Karpas-422 (cell line): Measurements from ENCODE around the gene PGBD5. TPM values are rescaled to one million over a fixed set of nuclear protein-coding genes. Genes with fewer than 3 reads are reported as not detected.

ENCODE experiments used
- DNase-seq: peaks from one replicate; pipeline ENCODE4 v3.0.0-alpha.2; 2015
- H2AFZ ChIP-seq: fragments of 200-600 bp; sonication (generic); 2 replicates; pipeline ENCODE4 v1.6.1; 2014; ENCODE audit warnings: antibody characterized with exemption, low read length, mixed read lengths
- H3K27ac ChIP-seq: fragments of 200-600 bp; sonication (generic); 2 replicates; pipeline ENCODE4 v1.5.1; 2014; ENCODE audit warnings: mild to moderate bottlenecking, low read length, moderate library complexity
- H3K27me3 ChIP-seq: fragments of 200-600 bp; sonication (generic); 2 replicates; pipeline ENCODE4 v1.6.1; 2014; ENCODE audit warnings: low read length, mixed read lengths
- H3K36me3 ChIP-seq: fragments of 200-600 bp; sonication (generic); 2 replicates; pipeline ENCODE4 v1.6.1; 2014; ENCODE audit warnings: low read length, mixed read lengths; ENCODE audit not compliant: insufficient read depth
- H3K4me1 ChIP-seq: fragments of 200-600 bp; sonication (generic); 2 replicates; pipeline ENCODE4 v1.6.1; 2014; ENCODE audit warnings: mild to moderate bottlenecking, low read length, mixed read lengths
- H3K4me2 ChIP-seq: fragments of 200-600 bp; sonication (generic); 2 replicates; pipeline ENCODE4 v1.6.1; 2014; ENCODE audit warnings: low read length, low read depth, mild to moderate bottlenecking; ENCODE audit not compliant: poor library complexity, severe bottlenecking
- H3K4me3 ChIP-seq: fragments of 200-600 bp; sonication (generic); 2 replicates; pipeline ENCODE4 v1.5.1; 2014; ENCODE audit warnings: mild to moderate bottlenecking, antibody characterized with exemption, low read length, mixed read lengths
- H3K79me2 ChIP-seq: fragments of 200-600 bp; sonication (generic); 2 replicates; pipeline ENCODE4 v1.6.1; 2014; ENCODE audit warnings: mild to moderate bottlenecking, low read length, mixed read lengths
- H3K9ac ChIP-seq: fragments of 200-600 bp; sonication (generic); 2 replicates; pipeline ENCODE4 v1.6.0; 2014; ENCODE audit warnings: low read length
- H3K9me2 ChIP-seq: fragments of 200-600 bp; sonication (generic), shearing (Covaris generic); replicated peaks from 2 replicates; pipeline ENCODE4 v1.6.0; 2014; ENCODE audit warnings: mild to moderate bottlenecking, low read length, moderate library complexity; ENCODE audit not compliant: insufficient read depth
- H3K9me3 ChIP-seq: fragments of 300-700, 200-600 bp; sonication (generic); 2 replicates; pipeline ENCODE4 v1.6.1; 2014; ENCODE audit warnings: low read length, mixed read lengths
- H4K20me1 ChIP-seq: fragments of 200-600 bp; sonication (generic); 2 replicates; pipeline ENCODE4 v1.6.1; 2014; ENCODE audit warnings: mild to moderate bottlenecking, antibody characterized with exemption, low read length, low read depth; ENCODE audit not compliant: insufficient read depth
- total RNA-seq: library from RNA; depleted of rRNA; stranded (reverse); fragments of >200 nt; shearing (Covaris generic); gene quantifications from 2 replicates; pipeline ENCODE4 v1.2.3, GENCODE V29; 2014; ENCODE audit warnings: low replicate concordance

The PGBD5 gene
- total RNA-seq, 1 experiment from 2014 or later: not detected

DNA sequence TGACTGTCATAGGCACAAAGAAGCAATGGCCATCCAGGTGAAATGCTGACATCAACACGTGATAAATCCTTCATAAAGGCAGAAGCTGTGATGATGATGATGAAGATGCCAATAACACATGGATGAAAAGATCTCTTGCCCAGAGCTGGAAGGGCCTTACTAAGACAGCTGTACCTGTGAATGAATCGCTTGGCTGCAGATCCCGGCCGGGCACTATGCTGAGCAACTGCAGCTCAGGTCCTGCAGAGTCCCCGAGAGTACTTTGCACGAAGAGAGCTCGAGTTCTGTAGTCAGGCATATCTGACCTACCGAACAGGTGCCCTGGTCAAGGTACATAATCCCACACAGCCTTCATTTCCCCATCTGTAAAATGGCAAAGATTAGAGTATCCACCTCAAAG lies 48.8 kb downstream of the PGBD5 start:
- H3K27me3 ChIP-seq: peaks cover 4% of the 10 kb centered on the region; the same call in 1 of the 2 replicates
- DNase-seq: no peak
- H3K4me3 ChIP-seq: no peak overlapping the region
- H3K9me2 ChIP-seq: no peaks in the 10 kb centered on the region
- H3K9ac ChIP-seq: no peak overlapping the region
- H3K4me2 ChIP-seq: no peak overlapping the region
- H3K9me3 ChIP-seq: peaks cover 4% of the 10 kb centered on the region; the same call in 1 of the 2 replicates
- no peaks in the 10 kb centered on the region for H4K20me1 ChIP-seq
- H3K36me3 ChIP-seq: no peaks in the 10 kb centered on the region
- no peaks in the 10 kb centered on the region for H3K79me2 ChIP-seq
- no peak overlapping the region for H2AFZ ChIP-seq
- no peaks in the 10 kb centered on the region for H3K4me1 ChIP-seq
- no peak overlapping the region for H3K27ac ChIP-seq

- H3K9me2 ChIP-seq: no peaks in the 10 kb centered on the region
- DNase-seq: no peak
- H3K27me3 ChIP-seq: peaks cover 4% of the 10 kb centered on the region; the same call in 1 of the 2 replicates
- H4K20me1 ChIP-seq: no peaks in the 10 kb centered on the region
- H3K79me2 ChIP-seq: no peaks in the 10 kb centered on the region
- no peaks in the 10 kb centered on the region for H3K4me1 ChIP-seq
- H3K9ac ChIP-seq: no peak overlapping the region
- H3K27ac ChIP-seq: no peak overlapping the region
- H3K36me3 ChIP-seq: no peaks in the 10 kb centered on the region
- peaks cover 4% of the 10 kb centered on the region; the same call in 1 of the 2 replicates for H3K9me3 ChIP-seq
- H3K4me3 ChIP-seq: no peak overlapping the region
- no peak overlapping the region for H2AFZ ChIP-seq
- no peak overlapping the region for H3K4me2 ChIP-seq
Measured at GRCh38 chr1:230376296-230376695, 49.8 kb downstream of the PGBD5 start.

DNA sequence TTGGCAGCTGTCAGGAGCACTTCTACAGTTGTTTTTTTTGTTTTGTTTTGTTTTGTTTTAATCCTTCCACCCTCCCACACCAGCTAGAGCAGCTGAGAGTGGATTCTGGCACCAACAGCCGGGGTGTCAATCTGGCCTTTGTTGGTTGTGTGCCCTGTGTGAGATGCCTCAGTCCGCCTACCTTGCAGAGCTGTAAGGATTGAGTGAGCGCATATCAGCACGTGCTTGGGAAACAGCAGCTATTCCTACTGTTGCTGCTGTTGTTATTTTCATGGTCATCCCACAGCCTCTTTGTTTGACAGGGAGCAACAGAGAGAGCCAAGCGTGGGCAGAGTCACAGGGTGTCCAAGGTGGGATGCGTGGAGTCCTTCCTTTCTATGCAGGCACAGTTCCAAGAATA lies 50.4 kb downstream of the PGBD5 start:
- H3K9me3 ChIP-seq: peaks cover 4% of the 10 kb centered on the region; the same call in 1 of the 2 replicates
- H2AFZ ChIP-seq: no peak overlapping the region
- H3K79me2 ChIP-seq: no peaks in the 10 kb centered on the region
- H3K4me1 ChIP-seq: no peaks in the 10 kb centered on the region
- H3K36me3 ChIP-seq: no peaks in the 10 kb centered on the region
- H3K9ac ChIP-seq: no peak overlapping the region
- no peak for DNase-seq
- H3K27me3 ChIP-seq: peaks cover 4% of the 10 kb centered on the region; the same call in 1 of the 2 replicates
- no peaks in the 10 kb centered on the region for H4K20me1 ChIP-seq
- no peak overlapping the region for H3K4me3 ChIP-seq
- H3K27ac ChIP-seq: no peak overlapping the region
- no peaks in the 10 kb centered on the region for H3K9me2 ChIP-seq
- no peak overlapping the region for H3K4me2 ChIP-seq

GRCh38 chr1:230375147-230375546 lies 51.0 kb downstream of the PGBD5 start:
- Histone ChIP-seq H3K36me3 (no peaks in the 10 kb centered on the region), H2AFZ (no peak overlapping the region), H3K4me3 (no peak overlapping the region), H3K4me1 (no peaks in the 10 kb centered on the region), H3K9me2 (no peaks in the 10 kb centered on the region), H3K9me3 (peaks cover 4% of the 10 kb centered on the region; the same call in 1 of the 2 replicates), H3K27ac (no peak overlapping the region), H3K27me3 (peaks cover 4% of the 10 kb centered on the region; the same call in 1 of the 2 replicates), H4K20me1 (no peaks in the 10 kb centered on the region), H3K4me2 (no peak overlapping the region), H3K9ac (no peak overlapping the region), H3K79me2 (no peaks in the 10 kb centered on the region)
- DNase-seq: no peak

DNA sequence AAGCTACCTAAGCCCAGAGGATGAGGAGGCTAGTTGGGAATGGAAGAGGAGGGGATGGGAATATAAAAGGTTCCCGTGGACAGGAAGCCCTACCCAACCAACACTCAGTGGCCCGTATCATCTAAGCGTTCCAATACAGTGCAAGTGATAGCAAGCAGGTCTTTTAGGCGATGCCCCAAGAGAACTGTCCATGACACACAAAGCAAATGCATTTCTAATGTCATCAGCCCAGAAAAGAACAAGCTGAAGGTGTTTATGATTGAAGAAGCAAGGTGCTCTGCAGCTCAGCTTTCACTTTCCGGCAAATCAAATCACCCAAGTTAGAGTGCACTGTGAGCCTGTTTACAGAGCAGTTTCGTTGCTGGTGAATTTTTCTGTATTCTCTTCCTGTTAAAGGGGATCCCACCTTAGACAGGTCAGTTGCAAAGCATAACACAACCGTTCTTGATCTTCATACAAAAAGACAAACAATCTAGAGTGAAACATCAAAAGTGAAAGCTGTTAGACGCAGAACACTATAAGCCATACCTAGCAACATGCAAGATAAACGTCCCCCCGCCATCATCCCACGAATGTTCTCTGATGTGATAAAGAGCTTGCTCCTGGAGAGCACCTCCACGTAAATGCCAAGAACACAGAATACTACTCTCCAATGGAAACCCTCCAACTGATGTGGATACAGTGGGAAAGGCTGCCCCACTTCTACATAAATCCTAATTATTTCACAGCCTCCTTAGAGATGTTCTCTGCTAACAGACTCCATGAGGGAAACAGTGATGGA lies 54.0 kb downstream of the PGBD5 start:
- Histone ChIP-seq H3K79me2 (no peaks in the 10 kb centered on the region), H4K20me1 (no peaks in the 10 kb centered on the region)

GRCh38 chr1:230370109-230370508 lies 56.0 kb downstream of the PGBD5 start:
- no peaks in the 10 kb centered on the region for H3K36me3 ChIP-seq
- H2AFZ ChIP-seq: no peak overlapping the region
- H3K27me3 ChIP-seq: no peaks in the 10 kb centered on the region
- H3K27ac ChIP-seq: no peak overlapping the region
- H3K9me3 ChIP-seq: no peaks in the 10 kb centered on the region
- H3K4me3 ChIP-seq: no peak overlapping the region
- no peaks in the 10 kb centered on the region for H4K20me1 ChIP-seq
- H3K4me2 ChIP-seq: no peak overlapping the region
- no peaks in the 10 kb centered on the region for H3K4me1 ChIP-seq
- H3K79me2 ChIP-seq: no peaks in the 10 kb centered on the region
- DNase-seq: no peak
- no peaks in the 10 kb centered on the region for H3K9me2 ChIP-seq
- no peak overlapping the region for H3K9ac ChIP-seq

More for the DNA sequence above, 54.0 kb downstream of the PGBD5 start:
- DNase-seq: no peak
- no peak overlapping the region for H3K4me2 ChIP-seq
- no peak overlapping the region for H2AFZ ChIP-seq
- no peak overlapping the region for H3K9ac ChIP-seq
- H3K27ac ChIP-seq: no peak overlapping the region
- no peaks in the 10 kb centered on the region for H3K36me3 ChIP-seq
- H3K4me1 ChIP-seq: no peaks in the 10 kb centered on the region
- H3K27me3 ChIP-seq: no peaks in the 10 kb centered on the region
- H3K9me2 ChIP-seq: no peaks in the 10 kb centered on the region
- no peak overlapping the region for H3K4me3 ChIP-seq
- no peaks in the 10 kb centered on the region for H3K9me3 ChIP-seq

- Histone ChIP-seq H3K4me1 (no peaks in the 10 kb centered on the region), H3K4me3 (no peak overlapping the region), H3K27me3 (no peaks in the 10 kb centered on the region), H3K9ac (no peak overlapping the region), H3K36me3 (no peaks in the 10 kb centered on the region), H2AFZ (no peak overlapping the region), H4K20me1 (no peaks in the 10 kb centered on the region), H3K79me2 (no peaks in the 10 kb centered on the region), H3K9me2 (no peaks in the 10 kb centered on the region), H3K9me3 (no peaks in the 10 kb centered on the region), H3K27ac (no peak overlapping the region), H3K4me2 (no peak overlapping the region)
- DNase-seq: no peak
Measured at GRCh38 chr1:230368871-230369270, 57.3 kb downstream of the PGBD5 start.

GRCh38 chr1:230368363-230368762 lies 57.8 kb downstream of the PGBD5 start:
- Histone ChIP-seq H3K9me2 (no peaks in the 10 kb centered on the region), H3K79me2 (no peaks in the 10 kb centered on the region), H3K36me3 (no peaks in the 10 kb centered on the region), H4K20me1 (no peaks in the 10 kb centered on the region), H3K27ac (no peak overlapping the region), H2AFZ (no peak overlapping the region), H3K4me1 (no peaks in the 10 kb centered on the region), H3K9me3 (no peaks in the 10 kb centered on the region), H3K4me2 (no peak overlapping the region), H3K9ac (no peak overlapping the region), H3K27me3 (no peaks in the 10 kb centered on the region), H3K4me3 (no peak overlapping the region)
- DNase-seq: no peak
